HepG2 (cell line): ENCODE data around the gene BABAM1. TPM values are rescaled to one million over a fixed set of nuclear protein-coding genes. Genes with fewer than 3 reads are reported as not detected.

Source experiments
- ARNTL ChIP-seq: sonication (generic); formaldehyde crosslinking; IDR thresholded peaks from 2 replicates; pipeline ENCODE4 v1.4.0; 2020; ENCODE audit warnings: mild to moderate bottlenecking, missing genetic modification reagents
- CREBL2 ChIP-seq: sonication (generic); formaldehyde crosslinking; IDR thresholded peaks from 2 replicates; pipeline ENCODE4 v1.8.1; 2023; ENCODE audit warnings: missing genetic modification reagents, mild to moderate bottlenecking, borderline replicate concordance
- CTCF ChIP-seq: sonication (generic); formaldehyde crosslinking; IDR thresholded peaks from 2 replicates; pipeline ENCODE4 v1.5.0; 2020; ENCODE audit warnings: mild to moderate bottlenecking, missing genetic modification reagents, moderate library complexity
- ELF3 ChIP-seq: IDR thresholded peaks from 2 replicates; pipeline ENCODE4 v1.6.1; 2016; ENCODE audit warnings: missing genetic modification reagents, missing compliant biosample characterization
- FOXO4 ChIP-seq: sonication (generic); formaldehyde crosslinking; conservative IDR thresholded peaks from 2 replicates; pipeline ENCODE4 v1.8.1; 2023; ENCODE audit warnings: missing genetic modification reagents
- GRHL1 ChIP-seq: sonication (generic); formaldehyde crosslinking; conservative IDR thresholded peaks from 2 replicates; pipeline ENCODE4 v1.8.0; 2022; ENCODE audit warnings: missing genetic modification reagents
- HDAC6 ChIP-seq: fragments of 200-600 bp; sonication (generic); IDR thresholded peaks from 2 replicates; pipeline ENCODE4 v1.7.0; 2017; ENCODE audit warnings: mild to moderate bottlenecking, antibody characterized with exemption, low read length, low read depth
- HHEX ChIP-seq: IDR thresholded peaks from 2 replicates; pipeline ENCODE4 v1.6.1; 2016; ENCODE audit warnings: control low read depth
- MEF2D ChIP-seq: sonication (generic); formaldehyde crosslinking; IDR thresholded peaks from 2 replicates; pipeline ENCODE4 v1.5.1; 2020; ENCODE audit warnings: mild to moderate bottlenecking, missing genetic modification reagents
- NKX3-1 ChIP-seq: sonication (generic); formaldehyde crosslinking; IDR thresholded peaks from 2 replicates; pipeline ENCODE4 v1.5.0; 2020; ENCODE audit warnings: missing genetic modification reagents
- PRDM15 ChIP-seq: sonication (generic); formaldehyde crosslinking; IDR thresholded peaks from 2 replicates; pipeline ENCODE4 v1.4.0; 2020; ENCODE audit warnings: missing genetic modification reagents
- RFX1 ChIP-seq: fragments of 450-650 bp; IDR thresholded peaks from 2 replicates; pipeline ENCODE4 v1.6.1; 2017
- SAFB2 ChIP-seq: sonication (generic); formaldehyde crosslinking; IDR thresholded peaks from 2 replicates; pipeline ENCODE4 v1.5.1; 2020; ENCODE audit warnings: missing genetic modification reagents, low read depth, mild to moderate bottlenecking, borderline replicate concordance
- ZFP37 ChIP-seq: sonication (generic); formaldehyde crosslinking; IDR thresholded peaks from 2 replicates; pipeline ENCODE4 v1.4.0; 2020; ENCODE audit warnings: missing genetic modification reagents, borderline replicate concordance
- ZNF354B ChIP-seq: sonication (generic); formaldehyde crosslinking; IDR thresholded peaks from 2 replicates; pipeline ENCODE4 v1.8.0; 2022; ENCODE audit warnings: mild to moderate bottlenecking, missing genetic modification reagents
- ZNF569 ChIP-seq: sonication (generic); formaldehyde crosslinking; IDR thresholded peaks from 2 replicates; pipeline ENCODE4 v1.5.0; 2020; ENCODE audit warnings: mild to moderate bottlenecking, missing genetic modification reagents, moderate library complexity, borderline replicate concordance
- ZNF777 ChIP-seq: sonication (generic); formaldehyde crosslinking; IDR thresholded peaks from 2 replicates; pipeline ENCODE4 v1.4.0; 2020; ENCODE audit warnings: missing genetic modification reagents
- polyA plus RNA-seq, 8 experiments: library from polyadenylated mRNA; depleted of rRNA in 3 of 8; stranded (reverse) in 7 of 8; unstranded in 1 of 8; fragments of >200 nt; fragmentation: Illumina TruSeq in 4 of 8; extraction: Trizol in 4 of 8; gene quantifications; 2 replicates each; pipeline versions ENCODE4 v1.2.1 to v1.2.3, GENCODE V29; 2011 to 2016; ENCODE audit warnings: low read depth in 4 of 8, missing spikeins in 1 of 8, mixed read lengths in 1 of 8; ENCODE audit not compliant: insufficient read depth in 1 of 8
- total RNA-seq, 5 experiments: library from RNA; depleted of rRNA; stranded (reverse); fragments of >200 nt; fragmentation: Illumina TruSeq; extraction: Trizol; gene quantifications; 2 replicates each; pipeline ENCODE4 v1.2.3, GENCODE V29; 2016; ENCODE audit warnings: low read depth in 1 of 5

The BABAM1 gene
- total and polyA plus RNA-seq, 2 of the 13 experiments (the other 11 are each of a cell fraction or from before 2014, with no cell fraction given), result 70.0 to 82.0 TPM

- TF ChIP-seq ELF3 (CRISPR knock-in tag) (peak; percentile 64), SAFB2 (CRISPR knock-in tag) (no peak), GRHL1 (no peak), FOXO4 (peak; percentile 96; the same call in 1 of the 2 replicates), RFX1 (no peak), NKX3-1 (CRISPR knock-in tag) (no peak), ZFP37 (no peak), ZNF569 (CRISPR knock-in tag) (no peak), HHEX (CRISPR knock-in tag) (peak; percentile 80), PRDM15 (peak; percentile 82; the same call in 1 of the 2 replicates), ARNTL (CRISPR knock-in tag) (peak; percentile 92), ZNF777 (CRISPR knock-in tag) (no peak), CTCF (CRISPR knock-in tag) (peak; percentile 30), MEF2D (CRISPR knock-in tag) (peak; percentile 67; the same call in 1 of the 2 replicates), CREBL2 (no peak), ZNF354B (CRISPR knock-in tag) (no peak; the same call in 1 of the 2 replicates), HDAC6 (no peak)
Measured at GRCh38 chr19:17248011-17248776, 19.0 kb upstream of the BABAM1 start (continued).
